KMS-11 (cell line): ENCODE results near the gene C2CD4C.
"Not testable (repeated sequence)": the region's sequence is repeated elsewhere in the genome, so short reads cannot be mapped to it uniquely, and the experiment has no call there.

ENCODE experiments used
- H2AFZ ChIP-seq: fragments of 200-600 bp; sonication (generic); 2 replicates; pipeline ENCODE4 v1.6.1; 2016; ENCODE audit warnings: antibody characterized with exemption, mixed run types, low read depth
- H3K27ac ChIP-seq: fragments of 200-600 bp; sonication (generic); 2 replicates; pipeline ENCODE4 v1.6.1; 2016; ENCODE audit warnings: mild to moderate bottlenecking, mixed run types
- H3K27me3 ChIP-seq: fragments of 200-600 bp; sonication (generic); 2 replicates; pipeline ENCODE4 v1.6.1; 2017; ENCODE audit warnings: mild to moderate bottlenecking, low read depth, mixed run types, moderate library complexity; ENCODE audit not compliant: insufficient read depth
- H3K36me3 ChIP-seq: fragments of 200-600 bp; sonication (generic); 2 replicates; pipeline ENCODE4 v1.6.1; 2017; ENCODE audit warnings: mild to moderate bottlenecking, mixed run types; ENCODE audit not compliant: insufficient read depth
- H3K4me1 ChIP-seq: fragments of 200-600 bp; sonication (generic); 2 replicates; pipeline ENCODE4 v1.6.1; 2016; ENCODE audit warnings: mild to moderate bottlenecking, low read depth, mixed run types; ENCODE audit not compliant: poor library complexity, severe bottlenecking
- H3K4me2 ChIP-seq: fragments of 200-600 bp; sonication (generic); 2 replicates; pipeline ENCODE4 v1.7.0; 2016; ENCODE audit warnings: mild to moderate bottlenecking, mixed run types
- H3K4me3 ChIP-seq: fragments of 200-600 bp; sonication (generic); IDR thresholded peaks from 2 replicates; pipeline ENCODE4 v1.6.1; 2017; ENCODE audit warnings: low read depth, low read length, mixed read lengths; ENCODE audit not compliant: insufficient read depth
- H3K79me2 ChIP-seq: fragments of 200-600 bp; sonication (generic); 2 replicates; pipeline ENCODE4 v1.6.1; 2016; ENCODE audit warnings: low read depth, mixed run types; ENCODE audit not compliant: insufficient read depth
- H3K9ac ChIP-seq: fragments of 200-600 bp; sonication (generic); 2 replicates; pipeline ENCODE4 v1.6.1; 2016; ENCODE audit warnings: mild to moderate bottlenecking, mixed run types
- H4K20me1 ChIP-seq: fragments of 200-600 bp; sonication (generic); 2 replicates; pipeline ENCODE4 v1.6.1; 2016; ENCODE audit warnings: mild to moderate bottlenecking, mixed run types; ENCODE audit not compliant: insufficient read depth
- TF ChIP-seq, protein P1 (sequence below): fragments of 200-600 bp; sonication (generic); conservative IDR thresholded peaks from 2 replicates; pipeline ENCODE4 v1.6.1; 2017; ENCODE audit warnings: low read depth, mild to moderate bottlenecking, antibody characterized with exemption, low read length, moderate library complexity, mixed read lengths

Gene C2CD4C

DNA sequence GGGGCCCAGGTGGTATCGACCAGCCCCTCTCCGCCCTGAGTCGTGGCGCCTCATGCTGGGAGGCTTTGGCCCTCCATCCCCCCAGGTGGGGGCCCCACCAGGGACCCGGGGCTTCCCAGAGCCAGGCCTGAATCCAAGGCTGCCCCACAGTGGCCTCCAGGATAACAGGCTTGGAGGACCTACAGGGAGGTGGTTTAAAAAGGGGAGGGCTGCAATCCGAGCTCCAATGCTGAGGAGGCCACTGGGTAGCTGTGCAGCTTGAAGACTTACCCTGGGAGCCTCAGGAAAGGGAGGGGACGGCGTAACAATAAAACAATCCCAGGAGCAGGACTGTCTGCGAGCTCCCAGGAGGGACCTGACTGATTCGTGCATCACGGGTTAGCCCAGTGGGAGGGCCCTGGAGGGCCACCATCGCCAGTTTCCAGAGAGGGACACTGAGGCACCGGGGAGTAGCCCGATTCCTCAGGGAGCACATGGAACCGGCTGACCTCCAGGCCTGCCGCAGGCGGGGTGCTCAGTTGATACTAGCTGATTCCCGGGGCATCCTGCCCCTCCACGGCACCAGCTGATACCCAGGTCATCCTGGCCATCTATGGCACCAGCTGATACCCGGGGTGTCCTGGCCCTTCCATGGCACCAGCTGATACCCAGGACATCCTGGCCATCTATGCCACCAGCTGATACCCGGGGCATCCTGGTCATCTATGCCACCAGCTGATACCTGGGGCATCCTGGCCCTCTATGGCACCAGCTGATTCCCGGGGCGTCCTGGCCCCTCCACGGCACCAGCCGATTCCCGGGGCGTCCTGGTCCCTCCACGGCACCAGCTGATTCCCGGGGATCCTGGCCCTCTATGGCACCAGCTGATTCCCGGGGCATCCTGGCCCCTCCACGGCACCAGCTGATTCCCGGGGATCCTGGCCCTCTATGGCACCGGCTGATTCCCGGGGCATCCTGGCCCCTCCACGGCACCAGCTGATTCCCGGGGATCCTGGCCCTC is 3.7 kb upstream of the C2CD4C start:
- no peak overlapping the region for H3K4me3 ChIP-seq
- H3K79me2 ChIP-seq = no peaks in the 10 kb centered on the region
- H3K9ac ChIP-seq = no peak overlapping the region
- no peaks in the 10 kb centered on the region for H4K20me1 ChIP-seq
- H3K36me3 ChIP-seq = no peaks in the 10 kb centered on the region
- H3K4me1 ChIP-seq = no peaks in the 10 kb centered on the region
- TF ChIP-seq, protein P1, sequence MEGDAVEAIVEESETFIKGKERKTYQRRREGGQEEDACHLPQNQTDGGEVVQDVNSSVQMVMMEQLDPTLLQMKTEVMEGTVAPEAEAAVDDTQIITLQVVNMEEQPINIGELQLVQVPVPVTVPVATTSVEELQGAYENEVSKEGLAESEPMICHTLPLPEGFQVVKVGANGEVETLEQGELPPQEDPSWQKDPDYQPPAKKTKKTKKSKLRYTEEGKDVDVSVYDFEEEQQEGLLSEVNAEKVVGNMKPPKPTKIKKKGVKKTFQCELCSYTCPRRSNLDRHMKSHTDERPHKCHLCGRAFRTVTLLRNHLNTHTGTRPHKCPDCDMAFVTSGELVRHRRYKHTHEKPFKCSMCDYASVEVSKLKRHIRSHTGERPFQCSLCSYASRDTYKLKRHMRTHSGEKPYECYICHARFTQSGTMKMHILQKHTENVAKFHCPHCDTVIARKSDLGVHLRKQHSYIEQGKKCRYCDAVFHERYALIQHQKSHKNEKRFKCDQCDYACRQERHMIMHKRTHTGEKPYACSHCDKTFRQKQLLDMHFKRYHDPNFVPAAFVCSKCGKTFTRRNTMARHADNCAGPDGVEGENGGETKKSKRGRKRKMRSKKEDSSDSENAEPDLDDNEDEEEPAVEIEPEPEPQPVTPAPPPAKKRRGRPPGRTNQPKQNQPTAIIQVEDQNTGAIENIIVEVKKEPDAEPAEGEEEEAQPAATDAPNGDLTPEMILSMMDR = no peak
- H2AFZ ChIP-seq = no peak overlapping the region
- no peak overlapping the region for H3K27ac ChIP-seq
- peaks cover 60% of the 10 kb centered on the region for H3K27me3 ChIP-seq
- H3K4me2 ChIP-seq = no peak overlapping the region

DNA sequence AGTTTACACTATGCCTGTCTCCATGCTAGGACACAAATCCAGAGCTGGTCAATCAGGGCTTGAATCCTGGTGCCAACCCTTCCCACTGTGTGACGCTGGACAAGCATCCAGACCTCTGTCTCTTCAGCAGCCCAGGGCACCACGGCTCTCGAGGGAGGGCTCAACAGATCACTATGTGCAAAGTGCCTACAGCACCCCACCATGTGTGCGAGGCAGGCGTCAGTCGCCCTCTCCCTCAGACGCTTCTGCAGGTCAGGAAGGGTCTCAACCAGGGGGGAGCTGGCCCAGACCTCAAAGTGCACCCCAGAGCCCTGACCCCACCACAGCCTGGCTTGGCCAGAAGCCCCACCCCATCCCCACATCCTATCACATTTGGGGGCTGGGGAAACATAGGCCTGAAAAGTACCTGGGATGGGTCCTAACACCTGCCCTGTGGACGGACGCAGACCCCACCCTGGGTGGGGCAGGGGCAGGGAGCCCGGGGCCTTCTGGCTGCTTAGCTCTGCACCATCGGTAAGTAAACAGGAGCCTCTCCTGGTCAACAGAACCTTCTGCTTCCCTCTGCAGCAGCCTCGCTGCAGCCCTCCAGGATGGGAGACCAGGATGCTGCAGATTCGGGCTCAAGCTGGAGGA is 2.9 kb upstream of the C2CD4C start:
- H3K36me3 ChIP-seq = no peaks in the 10 kb centered on the region
- no peak overlapping the region for H3K4me3 ChIP-seq
- no peaks in the 10 kb centered on the region for H3K79me2 ChIP-seq
- no peaks in the 10 kb centered on the region for H3K4me1 ChIP-seq
- H4K20me1 ChIP-seq = no peaks in the 10 kb centered on the region
- H2AFZ ChIP-seq = no peak overlapping the region
- H3K27me3 ChIP-seq = peaks cover 51% of the 10 kb centered on the region
- no peak overlapping the region for H3K4me2 ChIP-seq
- TF ChIP-seq, protein P1 = no peak
- no peak overlapping the region for H3K27ac ChIP-seq
- no peak overlapping the region for H3K9ac ChIP-seq

DNA sequence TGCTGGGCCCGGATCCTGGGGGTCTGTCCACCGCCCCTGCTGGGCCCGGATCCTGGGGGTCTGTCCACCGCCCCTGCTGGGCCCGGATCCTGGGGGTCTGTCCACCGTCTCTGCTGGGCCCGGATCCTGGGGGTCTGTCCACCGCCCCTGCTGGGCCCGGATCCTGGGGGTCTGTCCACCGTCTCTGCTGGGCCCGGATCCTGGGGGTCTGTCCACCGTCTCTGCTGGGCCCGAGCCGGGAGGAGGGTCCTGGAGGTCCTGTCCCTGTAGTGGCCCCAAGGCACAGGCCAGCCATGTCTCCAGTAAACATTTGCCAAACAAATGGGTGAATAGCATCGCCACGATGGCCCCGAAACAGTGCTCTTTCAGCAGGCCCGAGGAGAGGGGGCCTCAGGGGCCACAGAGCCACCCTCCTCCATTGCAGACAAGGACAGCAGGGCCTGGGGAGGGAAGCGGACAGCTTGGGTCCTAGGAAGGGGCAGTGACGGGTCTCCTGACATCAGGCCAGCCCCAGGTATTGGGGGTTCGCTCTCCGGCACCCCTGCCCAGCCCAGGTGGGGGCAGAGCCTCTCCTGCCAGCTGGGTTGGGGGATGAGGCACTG is 2.3 kb upstream of the C2CD4C start:
- not testable (repeated sequence) for H3K4me1 ChIP-seq, H3K27ac ChIP-seq, H2AFZ ChIP-seq, H3K4me3 ChIP-seq, H3K36me3 ChIP-seq, H3K4me2 ChIP-seq, H3K79me2 ChIP-seq, H3K9ac ChIP-seq, H4K20me1 ChIP-seq
- peaks cover 46% of the 10 kb centered on the region for H3K27me3 ChIP-seq

DNA sequence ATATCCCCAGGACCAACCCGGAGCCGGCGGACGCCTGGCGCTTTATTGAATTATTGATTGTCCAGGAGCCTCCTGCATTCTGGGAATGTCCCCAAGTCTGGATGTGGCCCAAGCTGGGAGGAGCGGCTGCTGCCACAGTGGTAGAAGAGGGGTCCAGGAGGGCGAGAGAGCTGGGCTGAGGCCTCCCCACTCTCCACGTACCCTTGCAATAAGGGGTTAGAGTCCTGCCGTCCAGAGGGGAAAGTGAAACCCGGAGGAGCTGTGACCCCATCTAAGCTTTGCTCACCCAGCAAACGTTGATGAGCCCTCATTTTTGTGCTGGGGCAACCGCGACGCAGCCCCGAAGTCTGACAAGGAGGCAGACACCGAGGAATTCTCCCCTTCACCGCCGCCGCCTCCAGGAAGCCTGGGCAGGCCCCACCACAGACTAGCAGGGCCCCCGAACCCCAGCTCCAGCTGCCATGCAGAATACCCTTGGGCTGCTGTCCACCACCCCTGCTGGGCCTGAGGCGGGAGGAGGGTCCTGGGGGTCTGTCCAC is 1.4 kb upstream of the C2CD4C start:
- Histone ChIP-seq H3K9ac (no peak overlapping the region), H3K4me2 (no peak overlapping the region), H4K20me1 (no peaks in the 10 kb centered on the region), H3K27me3 (peaks cover 49% of the 10 kb centered on the region), H3K4me1 (no peaks in the 10 kb centered on the region), H3K79me2 (no peaks in the 10 kb centered on the region), H3K4me3 (no peak overlapping the region), H3K36me3 (no peaks in the 10 kb centered on the region), H2AFZ (no peak overlapping the region), H3K27ac (no peak overlapping the region)
- TF ChIP-seq, protein P1 = no peak
